CD4-positive, alpha-beta T cell treated with Interleukin-2 at 100 ng/mL for 4 hours (primary cell): ENCODE data around the gene APOBEC4.
"Not testable (repeated sequence)": the region's sequence is repeated elsewhere in the genome, so short reads cannot be mapped to it uniquely, and the experiment has no call there.

Experiments
- DNase-seq: peaks from one replicate; pipeline ENCODE4 v3.0.0-alpha.2; 2020; ENCODE audit warnings: low spot score

The APOBEC4 gene

GRCh38 chr1:183633676-183634343 is 19.3 kb downstream of the APOBEC4 start:
- peak; percentile 71 for DNase-seq

GRCh38 chr1:183632964-183633363 is 20.2 kb downstream of the APOBEC4 start:
- DNase-seq, result no peak

GRCh38 chr1:183632114-183632513 is 21.0 kb downstream of the APOBEC4 start:
- DNase-seq, result no peak

GRCh38 chr1:183630748-183631147 is 22.4 kb downstream of the APOBEC4 start:
- DNase-seq, result no peak

- no peak for DNase-seq
Measured at GRCh38 chr1:183628537-183628936, 24.6 kb downstream of the APOBEC4 start.

- DNase-seq, result not testable (repeated sequence)
Measured at GRCh38 chr1:183626236-183626635, 26.9 kb downstream of the APOBEC4 start.

- peak; percentile 57 for DNase-seq
Measured at GRCh38 chr1:183622884-183623785, 30.0 kb downstream of the APOBEC4 start.

GRCh38 chr1:183622013-183622412 is 31.1 kb downstream of the APOBEC4 start:
- no peak for DNase-seq

- no peak for DNase-seq
Measured at GRCh38 chr1:183620311-183620710, 32.8 kb downstream of the APOBEC4 start.

- no peak for DNase-seq
Measured at GRCh38 chr1:183619781-183620180, 33.3 kb downstream of the APOBEC4 start.

- DNase-seq, result not testable (repeated sequence)
Measured at GRCh38 chr1:183618202-183618601, 34.9 kb downstream of the APOBEC4 start.

- not testable (repeated sequence) for DNase-seq
Measured at GRCh38 chr1:183612975-183613374, 40.1 kb downstream of the APOBEC4 start.

GRCh38 chr1:183612407-183612806 is 40.7 kb downstream of the APOBEC4 start:
- DNase-seq, result no peak

GRCh38 chr1:183611021-183611420 is 42.1 kb downstream of the APOBEC4 start:
- DNase-seq, result no peak

- DNase-seq, result no peak
Measured at GRCh38 chr1:183609759-183610452, 43.2 kb downstream of the APOBEC4 start.

GRCh38 chr1:183609313-183609712 is 43.8 kb downstream of the APOBEC4 start:
- DNase-seq, result no peak

- no peak for DNase-seq
Measured at GRCh38 chr1:183607322-183607980, 45.7 kb downstream of the APOBEC4 start.

GRCh38 chr1:183605904-183606303 is 47.2 kb downstream of the APOBEC4 start:
- DNase-seq, result no peak

GRCh38 chr1:183604815-183605214 is 48.3 kb downstream of the APOBEC4 start:
- no peak for DNase-seq

- DNase-seq, result no peak
Measured at GRCh38 chr1:183604038-183604808, 48.9 kb downstream of the APOBEC4 start.

GRCh38 chr1:183602510-183602909 is 50.6 kb downstream of the APOBEC4 start:
- DNase-seq, result no peak
